Right lung (tissue), 5 donors: ENCODE measurements around the gene CDC7. TPM values are rescaled to one million over a fixed set of nuclear protein-coding genes. Genes with fewer than 3 reads are reported as not detected.
"Not testable (repeated sequence)": the region's sequence is repeated elsewhere in the genome, so short reads cannot be mapped to it uniquely, and the experiment has no call there.

ENCODE experiments used
- DNase-seq, 2 donors: peaks; one replicate each; pipeline ENCODE4 v3.0.0-alpha.2; 2013
- polyA plus RNA-seq, 5 donors: library from polyadenylated mRNA; unstranded; fragments of 120-200 nt; gene quantifications; one replicate each; pipeline versions ENCODE4 v1.2.1 to v1.2.3, GENCODE V29; 2013; ENCODE audit warnings: inconsistent platforms in 1 of 5, low replicate concordance in 1 of 5; ENCODE audit not compliant: insufficient read length in 5 of 5, insufficient read depth in 1 of 5

CDC7 gene
- polyA plus RNA-seq, 5 donors = 16.3 to 26.3 (median 18.6) TPM

DNA sequence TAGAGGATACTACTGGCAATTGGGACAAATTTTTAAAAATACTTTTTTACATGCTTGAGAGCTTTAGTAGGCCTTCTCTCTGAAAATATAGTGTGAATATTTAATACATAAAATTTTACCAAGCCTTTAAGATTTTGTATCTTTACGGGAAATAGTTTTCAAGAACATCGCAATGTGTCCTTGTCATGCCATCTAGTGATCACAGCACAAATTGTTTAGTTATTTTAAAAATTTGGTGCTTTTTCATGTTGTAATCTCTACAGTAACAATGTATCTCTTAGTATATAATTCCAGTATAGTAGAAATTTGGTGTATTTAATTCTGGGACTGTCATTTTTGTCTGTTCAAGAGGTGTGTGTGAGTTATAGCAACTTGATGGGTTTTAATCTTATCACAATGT lies 6.7 kb downstream of the CDC7 start:
- DNase-seq = no peak

DNA sequence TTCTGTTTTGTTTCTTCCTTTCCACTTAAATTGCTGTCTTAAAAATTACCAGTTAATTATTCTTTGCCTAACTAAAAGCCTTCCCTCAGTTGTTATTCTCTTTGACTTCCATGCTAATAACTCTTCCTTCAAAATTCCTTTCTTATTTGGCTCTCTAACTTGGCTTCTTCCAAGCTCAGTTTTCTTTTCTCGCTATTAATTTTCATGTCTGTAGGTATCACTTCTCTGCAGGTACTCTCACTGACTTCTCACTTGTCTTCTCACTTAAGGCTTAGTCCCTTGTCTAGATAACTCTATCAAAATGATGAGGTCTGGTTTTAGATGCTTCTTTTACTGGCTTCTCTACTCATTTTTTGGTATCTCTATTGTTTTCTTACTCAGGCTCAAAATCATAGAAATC lies 10.1 kb downstream of the CDC7 start:
- no peak for DNase-seq

DNA sequence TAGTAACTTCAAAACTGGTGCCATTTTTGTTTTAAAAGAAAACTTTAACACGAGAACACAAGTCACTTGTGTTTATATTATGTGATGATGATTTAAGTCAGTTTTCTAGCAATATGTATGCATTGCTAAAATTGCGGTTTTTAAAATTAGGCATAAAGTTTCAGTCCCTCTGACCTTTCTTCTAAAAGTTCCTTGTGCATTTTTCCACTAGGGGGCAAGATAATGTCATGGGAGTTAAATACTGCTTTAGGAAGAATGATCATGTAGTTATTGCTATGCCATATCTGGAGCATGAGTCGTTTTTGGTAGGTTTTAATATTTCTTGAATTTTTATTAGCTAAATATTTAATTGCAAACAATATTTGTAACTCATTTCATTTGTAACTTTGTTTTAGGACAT lies 10.7 kb downstream of the CDC7 start:
- DNase-seq = no peak

DNA sequence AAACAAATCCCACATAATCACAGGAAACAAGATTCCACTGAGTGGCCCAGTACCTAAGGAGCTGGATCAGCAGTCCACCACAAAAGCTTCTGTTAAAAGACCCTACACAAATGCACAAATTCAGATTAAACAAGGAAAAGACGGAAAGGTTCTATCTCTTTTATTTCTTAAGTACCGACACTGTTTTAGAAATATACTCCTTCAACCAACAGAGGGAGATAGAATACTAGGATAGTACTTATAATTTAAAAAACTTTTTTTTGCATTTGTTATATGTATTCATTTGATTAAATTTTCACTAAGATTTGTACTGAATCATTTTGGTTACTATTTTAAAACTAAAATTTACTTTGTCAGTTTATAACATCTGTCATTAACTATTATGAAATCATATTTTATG lies 12.5 kb downstream of the CDC7 start:
- DNase-seq = no peak

DNA sequence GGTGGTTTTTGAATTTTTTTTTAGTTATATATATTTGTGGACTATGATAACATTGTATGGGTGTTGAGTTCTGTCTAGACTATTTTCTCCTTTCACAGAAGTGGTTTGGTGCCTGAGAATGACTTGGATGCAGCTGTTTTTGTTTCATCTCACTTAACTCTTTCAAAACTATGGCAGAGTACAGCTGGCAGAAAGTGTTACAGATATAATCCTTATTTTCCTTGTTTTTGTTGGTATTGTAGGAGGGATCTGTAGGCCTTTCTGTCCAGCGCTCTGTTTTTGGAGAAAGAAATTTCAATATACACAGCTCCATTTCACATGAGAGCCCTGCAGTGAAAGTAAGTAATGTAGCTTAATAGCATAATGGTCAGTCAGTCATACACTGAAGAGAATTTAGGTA lies 13.1 kb downstream of the CDC7 start:
- DNase-seq = peak; percentile 80 to 85

DNA sequence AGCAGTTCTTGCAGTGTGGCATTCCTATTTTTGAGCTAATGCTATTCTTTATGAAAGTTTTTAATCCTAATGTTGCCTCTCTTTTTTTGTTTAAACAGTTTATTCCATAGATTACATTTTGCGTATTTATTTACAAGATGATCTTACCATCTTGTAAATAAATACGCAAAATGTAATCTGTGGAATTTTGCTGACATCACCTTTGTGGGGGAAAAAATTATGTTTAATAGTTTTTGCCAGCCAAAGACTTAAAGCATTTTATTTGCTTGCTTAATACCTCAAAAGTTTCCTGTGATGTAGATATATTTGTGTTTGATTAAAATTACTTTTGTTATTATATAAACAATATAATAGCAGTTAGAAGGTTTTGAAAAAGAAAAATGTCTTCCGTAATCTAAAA lies 15.3 kb downstream of the CDC7 start:
- DNase-seq = no peak

DNA sequence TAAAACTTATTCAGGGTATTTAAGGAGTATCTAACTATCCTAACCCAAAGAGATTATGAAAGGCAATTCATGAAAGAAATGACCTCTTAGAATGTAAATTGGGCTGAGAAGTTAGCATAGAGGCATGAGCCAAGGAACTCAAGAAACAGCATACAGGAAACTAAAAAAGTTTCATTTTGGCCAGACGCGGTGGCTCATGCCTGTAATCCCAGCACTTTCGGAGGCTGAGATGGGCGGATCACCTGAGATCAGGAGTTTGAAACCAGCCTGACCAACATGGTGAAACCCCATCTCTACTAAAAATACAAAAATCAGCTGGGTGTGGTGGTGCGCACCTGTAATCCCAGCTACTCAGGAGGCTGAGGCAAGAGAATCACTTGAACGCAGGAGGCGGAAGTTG lies 16.0 kb downstream of the CDC7 start:
- not testable (repeated sequence) for DNase-seq

DNA sequence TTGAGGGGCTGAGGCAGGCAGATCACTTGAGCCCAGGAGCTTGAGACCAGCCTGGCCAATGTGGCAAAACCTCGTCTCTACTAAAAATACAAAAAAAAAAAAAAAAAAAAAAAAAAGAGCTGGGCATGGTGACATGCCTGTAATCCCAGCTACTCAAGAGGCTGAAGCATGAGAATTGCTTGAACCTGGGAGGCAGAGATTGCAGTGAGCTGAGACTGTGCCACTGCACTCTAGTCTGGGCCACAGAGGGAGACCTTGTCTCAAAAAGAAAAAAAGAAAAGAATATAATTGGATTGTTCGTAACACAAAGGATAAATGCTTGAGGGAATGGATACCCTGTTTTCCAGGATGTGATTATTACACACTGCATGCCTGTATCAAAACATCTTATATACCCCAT lies 18.5 kb downstream of the CDC7 start:
- DNase-seq = not testable (repeated sequence)

DNA sequence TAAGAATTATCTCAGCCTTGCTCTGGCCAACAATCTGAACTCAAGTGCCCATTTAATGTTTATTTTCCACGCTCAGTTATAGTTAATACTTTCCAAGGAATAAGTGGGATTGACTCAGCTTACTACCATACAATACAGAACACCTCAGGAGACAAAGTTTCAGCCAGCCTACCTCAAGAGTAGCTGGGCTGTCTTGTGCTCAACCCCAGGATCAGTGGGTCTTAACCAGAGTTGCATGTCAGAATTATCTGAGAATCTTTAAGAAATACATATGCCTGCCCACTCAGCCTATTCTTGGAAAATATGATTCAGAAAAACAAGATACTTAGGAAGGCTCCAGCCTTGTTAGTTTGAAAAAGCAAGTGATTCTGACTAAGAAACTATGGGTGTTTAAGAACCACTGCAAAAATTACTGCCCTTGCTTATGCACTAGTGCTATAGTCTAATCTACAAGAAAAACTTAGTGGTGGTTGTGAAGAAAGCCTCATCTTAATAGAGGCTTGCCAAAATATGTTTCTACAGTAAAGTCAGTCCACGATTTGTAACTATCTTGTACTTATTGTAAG lies 20.4 kb downstream of the CDC7 start:
- DNase-seq = no peak

DNA sequence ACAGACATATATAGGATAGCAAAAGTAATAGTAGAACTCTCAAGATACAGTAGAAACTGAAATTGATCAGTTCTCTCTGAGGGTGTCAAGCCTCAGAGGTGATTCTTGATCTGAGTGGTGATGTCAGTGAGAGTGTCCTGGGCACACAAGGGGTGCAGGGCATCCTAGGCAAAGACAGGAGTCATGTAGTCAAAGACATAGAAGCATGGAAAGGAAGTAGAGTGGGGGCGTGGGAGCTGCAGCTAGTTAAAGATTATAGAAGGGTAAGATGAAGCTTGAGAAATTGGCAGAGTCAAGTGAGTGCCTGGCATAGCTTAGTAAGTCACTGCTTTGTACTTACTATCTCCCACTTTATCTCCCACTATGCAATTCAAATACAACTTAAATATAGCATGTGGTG lies 22.8 kb downstream of the CDC7 start:
- no peak for DNase-seq

DNA sequence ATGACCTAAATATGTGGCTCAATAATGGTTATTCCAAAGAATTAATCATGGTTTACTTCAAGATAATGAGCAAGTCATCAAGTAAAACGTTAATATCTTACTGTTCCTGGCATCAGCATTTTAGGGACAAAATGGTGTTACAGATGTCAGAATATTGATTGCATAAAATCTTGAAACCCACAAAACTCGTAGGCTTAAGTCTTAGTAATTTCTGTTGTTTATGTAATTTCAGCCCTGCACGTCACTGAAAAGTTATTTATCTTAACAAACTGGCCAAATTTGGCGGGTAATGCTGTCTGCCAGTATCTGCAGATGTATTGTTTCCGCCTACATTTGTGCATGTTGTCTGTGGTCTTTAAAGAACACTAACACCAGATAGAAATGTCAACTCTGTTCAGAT lies 25.8 kb downstream of the CDC7 start:
- peak; percentile 71 to 80 for DNase-seq

DNA sequence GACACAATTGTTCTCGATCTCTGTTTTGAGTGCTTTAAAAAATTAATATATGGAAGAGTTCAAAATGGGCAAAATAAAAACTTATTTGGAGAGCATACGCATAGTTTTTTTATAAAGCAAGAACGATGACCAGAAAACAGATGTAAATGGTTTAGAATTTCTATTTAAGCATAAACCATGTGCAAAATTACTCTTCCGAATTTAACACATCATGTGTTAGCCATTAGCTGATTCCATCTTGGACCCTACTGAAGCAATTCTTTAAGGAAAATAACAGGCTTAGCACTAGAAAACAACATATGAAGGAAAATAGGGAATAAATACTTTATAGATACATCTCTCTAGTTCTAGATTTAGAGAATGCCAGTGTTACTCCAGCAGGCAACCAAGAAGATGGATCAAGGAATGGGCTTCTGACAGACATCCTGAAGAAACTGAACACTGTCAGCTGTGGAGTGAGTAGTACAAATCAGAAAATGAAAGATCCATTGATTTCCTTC lies 26.7 kb downstream of the CDC7 start:
- no peak for DNase-seq

DNA sequence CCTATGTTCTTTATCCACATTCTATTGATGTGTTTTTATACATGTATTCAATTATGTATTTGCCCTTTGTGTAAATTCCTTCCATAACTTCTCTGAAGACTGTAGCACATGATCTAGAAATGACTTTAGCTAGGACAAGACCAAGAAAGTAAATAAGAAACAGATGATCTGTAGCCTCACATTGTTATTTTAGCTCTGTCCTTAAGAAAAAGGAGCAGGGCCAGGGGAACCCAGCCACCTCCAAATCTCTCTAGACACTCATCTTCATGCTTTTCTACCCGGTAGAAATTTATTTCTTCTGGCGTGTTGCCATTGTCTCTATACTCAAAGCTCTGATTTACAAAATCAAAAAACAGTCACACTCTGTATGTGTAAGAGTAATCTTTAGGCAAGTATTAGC lies 27.1 kb downstream of the CDC7 start:
- DNase-seq = no peak

DNA sequence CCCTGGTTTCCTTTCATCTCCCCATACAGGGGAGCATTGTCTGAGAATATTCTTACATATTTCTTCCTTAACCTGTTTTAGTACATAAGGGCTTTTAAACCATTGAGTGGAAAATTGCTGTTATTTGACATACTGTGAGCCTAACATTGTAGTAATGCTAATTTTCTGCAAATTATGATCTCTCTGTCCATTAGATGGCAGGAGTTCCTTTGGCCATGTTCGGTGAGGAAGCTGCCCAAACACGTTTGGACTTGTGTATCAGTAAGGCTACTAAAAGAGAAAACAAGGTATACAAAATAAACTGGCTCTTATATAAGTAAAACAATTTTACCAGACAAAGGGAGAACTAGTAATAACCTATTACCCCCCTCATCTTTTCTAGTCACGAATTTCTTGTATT lies 29.2 kb downstream of the CDC7 start:
- no peak for DNase-seq

DNA sequence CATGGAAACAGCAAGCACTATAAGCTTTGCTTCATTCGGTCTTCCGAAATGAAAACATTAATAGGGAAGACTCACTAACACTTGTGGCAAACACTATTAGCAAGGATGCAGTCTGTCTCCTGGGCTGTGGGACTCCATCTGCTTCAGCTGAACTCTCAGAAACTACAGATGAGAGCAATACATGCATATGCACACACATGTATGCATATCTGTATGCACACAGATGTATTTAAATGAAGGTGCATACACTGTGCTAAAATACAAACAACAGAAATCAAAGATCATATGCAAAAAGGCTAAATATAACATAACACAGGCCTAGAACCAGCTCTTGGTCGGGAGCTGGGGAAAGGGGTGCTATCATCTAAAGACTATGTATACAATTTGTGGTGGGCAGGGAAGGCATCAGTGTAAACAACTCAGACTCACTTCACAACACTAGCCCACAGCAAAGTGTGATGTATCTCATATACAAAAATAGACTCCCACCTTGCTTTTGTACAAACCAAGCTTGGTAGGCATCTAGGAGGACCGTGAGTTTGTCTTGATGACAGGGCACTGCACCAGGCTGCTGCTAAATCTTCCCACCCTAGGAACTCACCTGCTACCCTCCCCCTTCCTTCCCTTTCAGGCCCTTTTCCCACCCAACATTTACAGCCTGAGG lies 32.8 kb downstream of the CDC7 start:
- DNase-seq = no peak

DNA sequence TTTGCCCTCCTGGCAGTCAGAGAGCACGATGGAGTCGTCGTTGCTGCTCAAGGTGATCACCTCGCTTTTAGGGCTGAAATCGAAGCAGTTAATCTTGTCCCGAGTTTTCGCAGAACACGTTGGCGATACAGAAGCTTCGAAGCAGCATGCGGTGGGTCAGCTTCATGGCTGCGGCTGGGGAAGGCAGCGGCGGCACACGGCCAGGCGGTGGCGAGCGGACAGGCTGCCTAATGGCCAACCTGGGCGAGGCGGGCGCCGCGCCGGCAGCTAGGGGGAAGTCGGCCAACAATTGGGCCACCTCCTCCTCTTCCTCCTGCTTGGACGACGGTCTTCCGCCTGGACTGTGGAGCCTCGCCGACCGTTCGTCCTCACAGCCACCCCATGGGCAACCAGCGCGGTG lies 34.8 kb downstream of the CDC7 start:
- no peak for DNase-seq

DNA sequence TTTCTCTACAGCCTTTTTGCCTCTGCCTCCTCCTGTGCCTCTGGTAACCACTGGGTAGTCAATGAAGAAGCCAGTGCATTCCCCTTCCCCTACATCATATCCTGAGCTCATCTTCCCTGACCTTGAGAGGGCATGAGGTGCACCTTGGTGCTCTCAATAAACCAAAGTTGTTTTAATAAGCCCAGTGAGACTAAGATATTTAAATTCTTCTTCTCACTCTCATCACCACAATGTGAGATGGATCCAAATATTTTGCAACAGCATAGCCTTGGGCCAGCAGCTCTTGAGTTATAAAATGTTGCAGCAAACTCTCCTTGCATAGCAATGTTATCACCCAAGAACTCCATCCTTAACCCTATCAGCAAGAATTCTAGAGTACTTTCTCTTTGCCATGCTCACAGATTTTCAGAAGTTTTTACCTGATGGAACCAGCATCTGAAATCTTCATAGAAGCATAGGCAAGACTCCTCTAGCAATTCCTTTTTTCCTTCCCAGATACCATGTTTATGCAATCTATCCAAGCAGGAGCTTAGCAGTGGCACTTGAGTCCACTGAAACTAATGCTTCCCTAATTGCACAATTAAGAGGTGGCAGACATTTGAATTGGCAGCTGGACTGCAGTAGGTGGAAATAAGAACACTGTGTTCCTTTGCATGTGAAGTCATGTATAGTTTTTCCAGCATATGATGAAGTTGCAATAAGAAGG lies 36.8 kb downstream of the CDC7 start:
- DNase-seq = no peak

DNA sequence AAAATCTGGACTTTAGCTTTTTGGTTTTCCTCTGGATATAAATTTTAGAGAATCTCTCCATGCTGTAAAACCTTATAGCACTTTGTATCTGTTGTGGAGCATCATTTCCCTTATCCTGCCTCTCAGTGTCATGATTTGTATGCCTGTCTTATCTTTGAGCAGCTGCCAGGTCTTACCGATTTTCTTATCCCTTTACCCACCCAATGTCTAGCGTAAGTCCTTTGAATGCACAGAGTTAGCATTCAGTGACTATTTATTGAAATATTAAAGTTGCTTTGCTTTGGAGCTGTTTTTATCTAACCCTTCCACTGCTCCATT lies 37.3 kb downstream of the CDC7 start:
- DNase-seq = no peak

DNA sequence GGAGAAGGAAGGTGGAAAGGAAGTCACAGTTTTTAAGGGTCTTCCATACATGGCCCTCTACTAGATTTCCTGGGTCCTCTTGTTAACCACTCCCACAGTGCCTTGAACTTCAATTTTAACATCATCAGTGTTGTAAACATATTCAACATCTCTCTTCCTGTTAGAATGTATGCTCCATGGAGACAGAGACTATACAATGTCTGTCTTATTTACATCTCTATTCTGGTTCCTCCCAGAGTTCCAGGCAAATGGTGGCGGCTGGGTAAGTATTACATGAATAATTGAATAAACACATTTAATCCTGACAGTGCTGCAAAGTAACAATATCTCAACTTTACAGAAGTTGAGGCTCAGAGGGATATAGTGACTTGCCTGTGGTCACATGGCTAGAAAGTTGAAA lies 40.3 kb downstream of the CDC7 start:
- DNase-seq = no peak

DNA sequence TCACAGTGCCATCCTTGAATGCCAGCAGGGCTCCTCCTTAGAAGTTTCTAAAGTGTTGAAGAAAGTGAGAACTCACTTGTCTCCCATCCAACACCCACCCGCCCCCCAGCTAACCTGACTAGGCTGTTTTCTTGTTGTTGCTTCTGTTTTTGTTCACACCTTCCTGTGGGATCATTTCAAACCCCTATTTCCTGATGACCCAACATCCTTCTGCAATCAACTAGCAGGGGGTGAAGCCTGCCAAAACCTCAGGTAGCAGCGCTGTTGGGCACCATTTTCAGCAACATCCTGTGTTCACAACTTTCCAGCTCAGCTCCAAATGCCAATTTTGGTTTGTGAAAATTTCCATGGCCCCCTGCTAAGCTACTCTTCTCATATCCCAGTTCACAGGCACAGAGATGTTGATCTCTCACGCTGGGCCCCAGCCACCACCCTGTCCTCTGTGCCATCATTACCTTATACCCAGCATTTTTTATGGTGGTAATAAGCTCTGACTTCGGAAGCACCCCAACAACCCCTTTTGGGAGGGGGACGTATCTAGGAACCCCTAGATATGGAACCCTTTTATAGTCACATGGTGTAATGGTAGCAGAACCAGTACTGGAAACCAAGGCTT lies 41.4 kb downstream of the CDC7 start:
- no peak for DNase-seq

DNA sequence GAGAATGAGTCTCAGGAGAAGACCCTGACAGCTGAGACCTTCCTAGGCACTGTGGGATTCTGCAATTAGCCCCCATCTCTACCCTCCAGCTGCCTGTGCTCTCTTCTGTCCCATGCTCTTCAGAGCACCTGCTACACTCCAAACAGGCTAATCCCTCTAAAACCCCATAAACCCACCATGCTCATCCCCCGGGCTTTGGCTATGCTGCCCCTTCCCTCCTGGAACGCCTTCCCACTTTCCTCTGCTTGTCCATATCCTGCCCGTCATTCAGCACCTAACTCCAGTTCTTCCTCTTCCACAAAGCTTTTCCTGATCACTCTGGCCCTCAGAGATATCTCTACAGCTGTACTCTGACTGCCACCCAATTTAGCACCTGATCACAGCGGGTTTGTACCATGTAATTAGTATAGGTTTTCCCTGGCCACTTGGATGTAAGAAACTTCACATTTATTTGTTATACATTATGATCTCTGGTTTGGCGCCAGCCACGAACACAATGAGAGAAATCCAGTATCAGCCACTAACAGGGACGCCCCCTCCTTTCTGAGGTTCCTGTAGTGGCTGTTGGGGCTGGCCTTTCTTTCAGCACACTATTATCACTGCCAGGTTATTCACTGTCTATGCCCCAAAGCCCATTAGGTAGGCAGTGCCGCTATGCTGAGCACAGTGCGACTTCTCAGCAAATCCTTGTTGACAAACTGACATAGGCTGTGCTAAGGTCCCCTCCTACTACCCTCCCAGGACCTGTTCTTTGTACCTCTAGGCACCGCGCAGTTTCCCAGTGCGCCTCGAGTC lies 45.1 kb downstream of the CDC7 start:
- no peak for DNase-seq

DNA sequence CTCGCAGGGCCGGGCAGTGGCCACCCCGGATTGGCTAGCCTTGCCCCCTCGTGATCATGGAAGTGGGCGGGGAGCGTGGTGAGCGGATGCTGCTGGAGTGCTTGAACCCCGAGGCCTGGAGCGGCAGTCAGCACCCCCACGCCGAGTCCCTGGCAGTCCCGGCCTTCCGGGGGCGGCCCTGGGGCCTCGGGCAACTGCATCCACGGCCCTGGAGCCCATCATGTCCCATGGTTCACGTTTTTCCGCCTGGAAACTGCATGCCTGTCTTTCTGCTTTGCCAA lies 45.6 kb downstream of the CDC7 start:
- no peak for DNase-seq

DNA sequence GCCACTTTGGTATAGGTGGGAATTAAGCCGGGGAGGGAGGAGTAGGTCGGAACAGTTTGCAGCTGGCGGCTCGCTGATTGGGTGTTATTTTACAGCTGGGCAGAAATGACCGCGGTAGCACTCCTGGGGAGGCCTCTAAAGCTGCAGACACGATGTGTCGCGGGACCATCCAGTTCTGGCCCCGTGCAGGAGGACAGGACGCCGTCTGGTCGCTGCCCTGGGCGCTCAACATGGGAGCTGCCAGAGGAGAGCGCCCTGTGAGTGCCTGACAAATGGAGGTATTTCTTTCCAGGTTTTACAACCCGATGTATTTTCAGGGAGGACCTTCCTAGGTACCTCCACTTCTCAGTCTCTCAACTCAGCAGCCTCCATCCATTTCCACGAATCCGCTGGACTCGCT lies 46.2 kb downstream of the CDC7 start:
- no peak for DNase-seq
